A673 (cell line): ENCODE results near the gene RYK. TPM values are rescaled to one million over a fixed set of nuclear protein-coding genes. Genes with fewer than 3 reads are reported as not detected.

Experiments used
- BruUV-seq: library from RNA; stranded (reverse); fragments of 400-500 nt; replicated peaks from 2 replicates; lab custom pipeline; 2021; lab: Mats Ljungman, UMichigan
- CTCF ChIA-PET: fragments of 300-600 bp; sonication (Branson Sonifier 250); formaldehyde crosslinking; loops from one replicate; lab custom pipeline; 2022; ENCODE audit warnings: antibody characterized with exemption; lab: Charles Lee
- POLR2A ChIA-PET: fragments of 300-600 bp; sonication (Branson Sonifier 250); formaldehyde crosslinking; loops from one replicate; lab custom pipeline; 2022; ENCODE audit warnings: antibody characterized with exemption; ENCODE audit not compliant: low non-redundant PET; lab: Charles Lee
- DNase-seq: peaks from one replicate; pipeline ENCODE4 v3.0.0-alpha.2; 2015; ENCODE audit warnings: low spot score
- H3K27ac ChIP-seq: fragments of 200-600 bp; sonication (generic); 2 replicates; pipeline ENCODE4 v1.5.1; 2016; ENCODE audit warnings: mixed run types, low read depth, mild to moderate bottlenecking, mixed read lengths, antibody characterized with exemption, low read length; ENCODE audit not compliant: poor library complexity, severe bottlenecking
- H3K27me3 ChIP-seq: fragments of 200-600 bp; sonication (generic); replicated peaks from 2 replicates; pipeline ENCODE4 v1.6.1; 2017; ENCODE audit warnings: mixed run types, low read depth, mild to moderate bottlenecking, mixed read lengths, antibody characterized with exemption, low read length; ENCODE audit not compliant: insufficient read depth, poor library complexity
- H3K36me3 ChIP-seq: fragments of 200-600 bp; sonication (generic); 2 replicates; pipeline ENCODE4 v1.6.1; 2016; ENCODE audit warnings: mixed run types, mild to moderate bottlenecking, mixed read lengths, antibody characterized with exemption, low read length; ENCODE audit not compliant: insufficient read depth, poor library complexity, severe bottlenecking
- H3K4me1 ChIP-seq: fragments of 200-600 bp; sonication (generic); 2 replicates; pipeline ENCODE4 v1.6.1; 2017; ENCODE audit warnings: mixed run types, mild to moderate bottlenecking, mixed read lengths, antibody characterized with exemption, low read length; ENCODE audit not compliant: insufficient read depth, poor library complexity, severe bottlenecking
- H3K4me3 ChIP-seq: fragments of 200-600 bp; sonication (generic); 2 replicates; pipeline ENCODE4 v1.5.1; 2016; ENCODE audit warnings: low read depth, mixed run types, mild to moderate bottlenecking, mixed read lengths, low read length; ENCODE audit not compliant: poor library complexity, severe bottlenecking
- H3K9me3 ChIP-seq: fragments of 200-600 bp; sonication (generic); 2 replicates; pipeline ENCODE4 v1.6.1; 2016; ENCODE audit warnings: mixed run types, low read depth, mild to moderate bottlenecking, mixed read lengths, antibody characterized with exemption, low read length; ENCODE audit not compliant: poor library complexity, severe bottlenecking
- CTCF ChIP-seq: fragments of 300-800, 200-600 bp; sonication (generic); conservative IDR thresholded peaks from 2 replicates; pipeline ENCODE4 v1.5.1; 2017; ENCODE audit warnings: low read depth, mild to moderate bottlenecking, antibody characterized with exemption, low read length, moderate library complexity, mixed read lengths
- EZH2 ChIP-seq: fragments of 200-600 bp; sonication (generic); IDR thresholded peaks from 2 replicates; pipeline ENCODE4 v1.6.1; 2017; ENCODE audit warnings: borderline replicate concordance, low read depth, mild to moderate bottlenecking, mixed read lengths, antibody characterized with exemption, low read length; ENCODE audit not compliant: poor library complexity, severe bottlenecking
- intact Hi-C: fragments of 100-400 bp; cut with micrococcal nuclease; formaldehyde crosslinking; loops from one replicate; pipeline ENCODE4 v1.10.0; 2022; ENCODE audit not compliant: unreplicated experiment
- total RNA-seq: library from RNA; stranded (reverse); gene quantifications from 2 replicates; pipeline ENCODE4 v1.2.3, GENCODE V29; 2021

The RYK gene
- total RNA-seq, 1 experiment from 2014 or later = 47.8 TPM

DNA sequence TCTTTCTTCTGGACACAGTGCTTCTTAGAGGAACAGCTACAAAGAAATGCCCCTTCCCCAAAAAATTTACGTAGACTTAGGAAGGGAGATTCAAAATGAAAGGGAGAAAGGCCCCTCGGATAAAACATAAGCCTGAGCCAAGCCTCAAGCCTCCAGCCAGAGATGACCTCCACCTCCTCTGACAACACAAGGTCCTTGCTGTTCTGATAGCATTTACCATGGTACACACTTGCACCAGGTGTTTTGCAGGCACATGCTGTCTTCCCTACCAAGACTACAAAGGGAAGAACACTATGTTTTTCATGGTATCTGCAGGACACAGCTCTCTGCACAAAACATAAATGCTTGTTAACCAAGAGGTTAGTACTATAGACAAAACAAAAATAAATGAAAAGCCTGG lies 27.8 kb downstream of the RYK start:
- DNase-seq = no peak
- CTCF ChIA-PET = no interaction called here
- TF ChIP-seq EZH2 (no peak), CTCF (no peak)
- POLR2A ChIA-PET = no interaction called here
- Histone ChIP-seq H3K27me3 (no peaks in the 10 kb centered on the region), H3K36me3 (no peaks in the 10 kb centered on the region), H3K4me3 (no peak overlapping the region), H3K9me3 (no peaks in the 10 kb centered on the region), H3K27ac (no peak overlapping the region), H3K4me1 (no peaks in the 10 kb centered on the region)
- BruUV-seq = no TSS peak
- intact Hi-C loops = no loop called here

- Histone ChIP-seq H3K4me3 (no peak overlapping the region), H3K27ac (no peak overlapping the region), H3K9me3 (no peaks in the 10 kb centered on the region), H3K36me3 (no peaks in the 10 kb centered on the region), H3K27me3 (no peaks in the 10 kb centered on the region), H3K4me1 (no peaks in the 10 kb centered on the region)
- no peak for TF ChIP-seq CTCF
- no peak for TF ChIP-seq EZH2
- intact Hi-C loops = loop anchor here (10.0 kb wide), 1 partner anchor 402 kb away; no protein-coding TSS in a partner anchor
- ChIA-PET POLR2A (no interaction called here), CTCF (no interaction called here)
- no TSS peak for BruUV-seq
- no peak for DNase-seq
These were observed 33.8 kb downstream of the RYK start for GRCh38 chr3:134216851-134217250.

DNA sequence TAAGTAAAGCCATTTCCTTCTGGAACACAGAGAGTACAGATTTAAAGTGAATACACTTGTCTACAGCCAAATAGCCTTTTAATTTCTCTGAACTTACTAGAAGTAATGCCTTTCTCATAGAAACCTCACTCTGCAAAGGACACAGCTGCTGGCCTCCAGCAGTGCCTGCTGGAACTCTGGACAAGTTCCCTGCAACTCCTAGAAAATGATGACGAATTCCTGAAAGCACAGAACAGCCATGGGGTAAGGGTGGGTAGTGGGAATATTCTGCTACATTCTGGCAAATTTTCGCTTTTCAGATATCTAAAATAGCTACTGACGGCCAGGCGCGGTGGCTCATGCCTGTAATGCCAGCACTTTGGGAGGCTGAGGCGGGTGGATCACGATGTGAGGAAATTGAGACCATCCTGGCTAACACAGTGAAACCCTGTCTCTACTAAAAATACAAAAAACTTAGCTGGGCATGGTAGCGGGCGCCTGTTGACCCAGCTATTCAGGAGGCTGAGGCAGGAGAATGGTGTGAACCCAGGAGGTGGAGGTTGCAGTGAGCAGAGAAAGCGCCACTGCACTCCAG lies 34.4 kb downstream of the RYK start:
- POLR2A ChIA-PET = no interaction called here
- no peak overlapping the region for H3K27ac ChIP-seq

More for the DNA sequence above, 34.4 kb downstream of the RYK start:
- CTCF ChIA-PET = interaction anchor here (0.7 kb wide), 1 partner anchor 272 kb away, joined by 4 read pairs; no protein-coding TSS in a partner anchor
- intact Hi-C loops = loop anchor here (10.0 kb wide), 1 partner anchor 401 kb away; no protein-coding TSS in a partner anchor
- no peaks in the 10 kb centered on the region for H3K9me3 ChIP-seq
- no peak for DNase-seq
- H3K27me3 ChIP-seq = no peaks in the 10 kb centered on the region
- no peak for TF ChIP-seq EZH2
- TF ChIP-seq CTCF = no peak
- no peaks in the 10 kb centered on the region for H3K36me3 ChIP-seq
- BruUV-seq = no TSS peak
- H3K4me1 ChIP-seq = no peaks in the 10 kb centered on the region
- no peak overlapping the region for H3K4me3 ChIP-seq
